Trophoblast cell (in vitro differentiated cells and primary cell): ENCODE data around the gene MCTP1.

Source experiments
- DNase-seq, 2 donors: peaks; one replicate each; pipeline ENCODE4 v3.0.0-alpha.2; 2016
- H2AFZ ChIP-seq: 2 replicates; pipeline ENCODE4 v1.6.1; 2013; ENCODE audit warnings: low read length, moderate library complexity, mild to moderate bottlenecking; ENCODE audit not compliant: insufficient read depth, poor library complexity
- H2AK5ac ChIP-seq: 2 replicates; pipeline ENCODE4 v1.6.1; 2013; ENCODE audit warnings: mild to moderate bottlenecking, low read length
- H2BK120ac ChIP-seq: 2 replicates; pipeline ENCODE4 v1.6.1; 2013; ENCODE audit warnings: low read length, mild to moderate bottlenecking, moderate library complexity; ENCODE audit not compliant: insufficient read depth, poor library complexity
- H2BK12ac ChIP-seq: 2 replicates; pipeline ENCODE4 v1.6.1; 2013; ENCODE audit warnings: mild to moderate bottlenecking, low read length, moderate library complexity
- H2BK5ac ChIP-seq: 2 replicates; pipeline ENCODE4 v1.6.1; 2013; ENCODE audit warnings: low read length, low read depth, moderate library complexity, mild to moderate bottlenecking; ENCODE audit not compliant: poor library complexity
- H3K14ac ChIP-seq: 2 replicates; pipeline ENCODE4 v1.6.1; 2013; ENCODE audit warnings: mild to moderate bottlenecking, low read length
- H3K18ac ChIP-seq: 2 replicates; pipeline ENCODE4 v1.6.1; 2013; ENCODE audit warnings: mild to moderate bottlenecking, low read length
- H3K23ac ChIP-seq: 2 replicates; pipeline ENCODE4 v1.6.1; 2013; ENCODE audit warnings: low read length
- H3K27ac ChIP-seq: 2 replicates; pipeline ENCODE4 v1.5.1; 2013; ENCODE audit warnings: low read depth, mild to moderate bottlenecking, inconsistent platforms, low read length, moderate library complexity
- H3K27me3 ChIP-seq: 2 replicates; pipeline ENCODE4 v1.6.1; 2013; ENCODE audit warnings: inconsistent platforms, mild to moderate bottlenecking, low read length, moderate library complexity; ENCODE audit not compliant: insufficient read depth
- H3K36me3 ChIP-seq, 2 experiments: 1 replicate in 1 of 2; 2 replicates in 1 of 2; pipeline ENCODE4 v1.6.1; 2013; ENCODE audit warnings: low read length in 2 of 2, mild to moderate bottlenecking in 2 of 2, moderate library complexity in 1 of 2; ENCODE audit not compliant: insufficient read depth in 2 of 2, control insufficient read depth in 1 of 2
- H3K4ac ChIP-seq: 2 replicates; pipeline ENCODE4 v1.6.1; 2013; ENCODE audit warnings: low read depth, mild to moderate bottlenecking, low read length, moderate library complexity
- H3K4me1 ChIP-seq, 2 experiments: 1 replicate in 1 of 2; 2 replicates in 1 of 2; pipeline ENCODE4 v1.6.1; 2013; ENCODE audit warnings: low read length in 2 of 2, mild to moderate bottlenecking in 2 of 2, moderate library complexity in 1 of 2; ENCODE audit not compliant: insufficient read depth in 2 of 2, control insufficient read depth in 1 of 2
- H3K4me2 ChIP-seq: 2 replicates; pipeline ENCODE4 v1.6.1; 2013; ENCODE audit warnings: inconsistent platforms, mild to moderate bottlenecking, low read length, moderate library complexity
- H3K4me3 ChIP-seq: 2 replicates; pipeline ENCODE4 v1.5.1; 2013; ENCODE audit warnings: mild to moderate bottlenecking, low read depth, low read length, inconsistent platforms
- H3K79me1 ChIP-seq: one replicate; pipeline ENCODE4 v1.6.1; 2013; ENCODE audit warnings: low read length
- H3K79me2 ChIP-seq: 2 replicates; pipeline ENCODE4 v1.6.1; 2013; ENCODE audit warnings: low read length, mild to moderate bottlenecking; ENCODE audit not compliant: control insufficient read depth, insufficient read depth, poor library complexity
- H3K9ac ChIP-seq: 2 replicates; pipeline ENCODE4 v1.6.1; 2013; ENCODE audit warnings: mild to moderate bottlenecking, low read length
- H3K9me3 ChIP-seq: 2 replicates; pipeline ENCODE4 v1.6.1; 2013; ENCODE audit warnings: low read depth, mild to moderate bottlenecking, control low read depth, inconsistent platforms, low read length; ENCODE audit not compliant: insufficient read depth
- H4K12ac ChIP-seq: 2 replicates; pipeline ENCODE4 v1.6.1; 2013; ENCODE audit warnings: low read depth, mild to moderate bottlenecking, low read length, moderate library complexity
- H4K8ac ChIP-seq: 2 replicates; pipeline ENCODE4 v1.6.1; 2013; ENCODE audit warnings: low read depth, mild to moderate bottlenecking, low read length, moderate library complexity
- H4K91ac ChIP-seq: one replicate; pipeline ENCODE4 v1.6.1; 2013; ENCODE audit warnings: low read depth, mild to moderate bottlenecking, low read length, moderate library complexity
- WGBS: extraction: QIAGEN DNeasy Blood & Tissue Kit; methylation state at CpG from one replicate; pipeline ENCODE4 v1.1.7; 2013; ENCODE audit warnings: missing lambda C conversion rate; ENCODE audit not compliant: insufficient read length, insufficient coverage; ENCODE audit errors: extremely low coverage; 5-methylcytosine and 5-hydroxymethylcytosine counted together

MCTP1 gene

DNA sequence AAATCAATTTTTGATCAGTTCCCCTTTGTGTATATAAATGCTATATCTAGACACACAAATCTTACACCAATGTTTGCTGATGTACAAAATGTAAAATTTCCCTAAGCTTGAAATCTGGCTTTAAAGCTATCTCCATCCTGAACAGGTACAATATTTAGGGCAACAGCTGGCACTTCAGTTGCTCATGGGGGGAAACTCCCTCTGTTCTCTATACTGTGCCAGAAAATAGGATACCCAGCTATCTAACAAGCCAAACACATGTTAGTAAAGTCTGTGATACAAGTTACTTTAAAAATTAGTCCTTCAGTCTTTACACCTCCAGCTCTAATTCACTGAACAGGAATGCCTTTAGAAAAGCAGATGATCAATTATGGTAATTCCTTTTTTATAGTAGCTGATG lies 474.6 kb downstream of the MCTP1 start:
- H3K4ac ChIP-seq: no peak overlapping the region
- H3K18ac ChIP-seq: no peak overlapping the region
- no peak overlapping the region for H2AK5ac ChIP-seq
- H3K9ac ChIP-seq: no peak overlapping the region
- no peaks in the 10 kb centered on the region for H3K27me3 ChIP-seq
- H3K4me1 ChIP-seq: no peaks in the 10 kb centered on the region
- H2AFZ ChIP-seq: no peak overlapping the region
- no peaks in the 10 kb centered on the region for H3K36me3 ChIP-seq
- H3K14ac ChIP-seq: no peak overlapping the region
- no peaks in the 10 kb centered on the region for H3K9me3 ChIP-seq
- H3K79me1 ChIP-seq: no peaks in the 10 kb centered on the region
- no peak overlapping the region for H3K27ac ChIP-seq
- H2BK120ac ChIP-seq: no peak overlapping the region
- no peak overlapping the region for H4K8ac ChIP-seq
- no peak overlapping the region for H4K12ac ChIP-seq
- H3K4me2 ChIP-seq: no peak overlapping the region
- no peak overlapping the region for H4K91ac ChIP-seq
- no peak overlapping the region for H2BK5ac ChIP-seq
- H3K79me2 ChIP-seq: no peaks in the 10 kb centered on the region
- no peak overlapping the region for H3K4me3 ChIP-seq
- H2BK12ac ChIP-seq: no peak overlapping the region
- DNase-seq: no peak
- H3K23ac ChIP-seq: no peak overlapping the region

- Histone ChIP-seq H3K79me1 (no peaks in the 10 kb centered on the region), H3K4me3 (no peak overlapping the region), H3K4me1 (no peaks in the 10 kb centered on the region), H4K8ac (no peak overlapping the region), H3K23ac (no peak overlapping the region), H3K36me3 (no peaks in the 10 kb centered on the region), H3K27me3 (no peaks in the 10 kb centered on the region), H3K79me2 (no peaks in the 10 kb centered on the region), H2AFZ (no peak overlapping the region), H2BK120ac (no peak overlapping the region), H4K91ac (no peak overlapping the region), H4K12ac (no peak overlapping the region), H3K9me3 (no peaks in the 10 kb centered on the region), H3K4me2 (no peak overlapping the region), H3K4ac (no peak overlapping the region), H2AK5ac (no peak overlapping the region), H3K14ac (no peak overlapping the region), H3K9ac (no peak overlapping the region), H3K18ac (no peak overlapping the region), H2BK5ac (no peak overlapping the region), H2BK12ac (no peak overlapping the region), H3K27ac (no peak overlapping the region)
- no peak for DNase-seq
Observed at GRCh38 chr5:94808497-94808896, 476.4 kb downstream of the MCTP1 start.

GRCh38 chr5:94807985-94808384 lies 476.9 kb downstream of the MCTP1 start:
- WGBS: no CpG with 5 or more reads among the region's 1 CpG
- H2AK5ac ChIP-seq: no peak overlapping the region
- H3K27me3 ChIP-seq: no peaks in the 10 kb centered on the region
- no peak overlapping the region for H3K23ac ChIP-seq
- no peak overlapping the region for H3K14ac ChIP-seq
- H4K8ac ChIP-seq: no peak overlapping the region
- H3K27ac ChIP-seq: no peak overlapping the region
- no peaks in the 10 kb centered on the region for H3K4me1 ChIP-seq
- H3K79me2 ChIP-seq: no peaks in the 10 kb centered on the region
- H2AFZ ChIP-seq: no peak overlapping the region
- H3K4ac ChIP-seq: no peak overlapping the region
- no peaks in the 10 kb centered on the region for H3K9me3 ChIP-seq
- no peak overlapping the region for H2BK12ac ChIP-seq
- no peak overlapping the region for H3K9ac ChIP-seq
- no peak overlapping the region for H3K18ac ChIP-seq
- H2BK5ac ChIP-seq: no peak overlapping the region
- no peak overlapping the region for H4K12ac ChIP-seq
- no peak overlapping the region for H2BK120ac ChIP-seq
- H3K4me3 ChIP-seq: no peak overlapping the region
- no peak overlapping the region for H4K91ac ChIP-seq
- H3K4me2 ChIP-seq: no peak overlapping the region
- no peaks in the 10 kb centered on the region for H3K36me3 ChIP-seq
- DNase-seq: no peak
- H3K79me1 ChIP-seq: no peaks in the 10 kb centered on the region

GRCh38 chr5:94802450-94802849 lies 482.4 kb downstream of the MCTP1 start:
- Histone ChIP-seq H3K27ac (no peak overlapping the region), H3K18ac (no peak overlapping the region), H3K36me3 (no peaks in the 10 kb centered on the region), H3K4me2 (no peak overlapping the region), H3K79me1 (no peaks in the 10 kb centered on the region), H4K91ac (no peak overlapping the region), H3K4ac (no peak overlapping the region), H2BK120ac (no peak overlapping the region), H2AK5ac (no peak overlapping the region), H3K23ac (no peak overlapping the region), H4K12ac (no peak overlapping the region), H2BK5ac (no peak overlapping the region), H2BK12ac (no peak overlapping the region), H3K9me3 (no peaks in the 10 kb centered on the region), H3K27me3 (no peaks in the 10 kb centered on the region), H3K14ac (no peak overlapping the region), H4K8ac (no peak overlapping the region), H3K9ac (no peak overlapping the region), H2AFZ (no peak overlapping the region), H3K4me1 (no peaks in the 10 kb centered on the region), H3K79me2 (no peaks in the 10 kb centered on the region), H3K4me3 (no peak overlapping the region)
- DNase-seq: no peak
- no CpG with 5 or more reads among the region's 2 CpGs for WGBS

GRCh38 chr5:94796586-94796985 lies 488.3 kb downstream of the MCTP1 start:
- no peak overlapping the region for H4K12ac ChIP-seq

More at GRCh38 chr5:94796586-94796985, 488.3 kb downstream of the MCTP1 start:
- no peak overlapping the region for H2BK5ac ChIP-seq
- H3K4me3 ChIP-seq: no peak overlapping the region
- H3K18ac ChIP-seq: no peak overlapping the region
- H2BK120ac ChIP-seq: no peak overlapping the region
- no peak for DNase-seq
- H2BK12ac ChIP-seq: no peak overlapping the region
- H3K4ac ChIP-seq: no peak overlapping the region
- H3K27ac ChIP-seq: no peak overlapping the region
- no peak overlapping the region for H4K91ac ChIP-seq
- no peaks in the 10 kb centered on the region for H3K79me1 ChIP-seq
- H3K79me2 ChIP-seq: no peaks in the 10 kb centered on the region
- H3K14ac ChIP-seq: no peak overlapping the region
- H3K9ac ChIP-seq: no peak overlapping the region
- H4K8ac ChIP-seq: no peak overlapping the region
- WGBS: no CpG with 5 or more reads among the region's 3 CpGs
- H3K36me3 ChIP-seq: no peaks in the 10 kb centered on the region
- no peaks in the 10 kb centered on the region for H3K9me3 ChIP-seq
- no peak overlapping the region for H2AK5ac ChIP-seq
- no peak overlapping the region for H2AFZ ChIP-seq
- H3K23ac ChIP-seq: no peak overlapping the region
- H3K4me1 ChIP-seq: no peaks in the 10 kb centered on the region
- no peaks in the 10 kb centered on the region for H3K27me3 ChIP-seq
- no peak overlapping the region for H3K4me2 ChIP-seq
